ENCODE measurements around the gene PDE2A.

The PDE2A gene

DNA sequence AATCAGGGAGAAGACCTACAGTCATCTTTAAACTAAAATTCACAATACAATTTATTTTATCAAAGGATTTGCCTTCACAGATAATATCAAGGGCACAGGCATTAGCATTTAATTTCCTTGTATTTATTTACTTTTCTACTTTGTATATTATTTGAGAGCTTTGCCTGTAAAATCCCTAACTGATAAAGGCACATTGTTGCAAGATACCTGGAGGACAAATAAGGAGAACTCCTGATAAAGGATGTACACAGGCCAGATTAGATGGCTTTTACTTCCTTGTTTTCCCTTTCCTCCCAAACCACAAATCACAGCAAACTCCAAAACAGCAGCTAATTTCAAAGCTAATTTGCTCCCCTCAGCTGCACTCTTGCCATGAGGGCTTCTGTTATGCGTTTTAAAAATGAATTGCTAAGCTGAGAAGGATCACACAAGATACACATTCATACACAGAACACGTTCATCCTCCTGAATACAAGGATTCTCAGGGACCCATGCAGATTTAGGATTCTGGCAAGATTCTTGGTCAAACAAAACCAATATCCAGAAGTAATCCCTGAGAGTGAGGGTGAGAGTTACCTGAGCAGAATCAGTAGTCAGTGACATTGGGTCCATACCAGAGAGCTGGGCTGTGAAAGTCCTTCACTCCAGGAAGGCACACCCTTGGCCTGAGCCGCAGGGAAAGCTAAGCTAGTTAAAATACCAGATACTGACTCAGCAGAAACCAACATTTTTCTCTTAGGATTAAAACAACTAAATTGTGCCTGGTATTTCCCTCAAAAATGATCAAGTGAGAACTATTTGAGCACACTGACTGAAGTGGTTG, 139.6 kb downstream of the PDE2A start:
- no peak for DNase-seq

DNA sequence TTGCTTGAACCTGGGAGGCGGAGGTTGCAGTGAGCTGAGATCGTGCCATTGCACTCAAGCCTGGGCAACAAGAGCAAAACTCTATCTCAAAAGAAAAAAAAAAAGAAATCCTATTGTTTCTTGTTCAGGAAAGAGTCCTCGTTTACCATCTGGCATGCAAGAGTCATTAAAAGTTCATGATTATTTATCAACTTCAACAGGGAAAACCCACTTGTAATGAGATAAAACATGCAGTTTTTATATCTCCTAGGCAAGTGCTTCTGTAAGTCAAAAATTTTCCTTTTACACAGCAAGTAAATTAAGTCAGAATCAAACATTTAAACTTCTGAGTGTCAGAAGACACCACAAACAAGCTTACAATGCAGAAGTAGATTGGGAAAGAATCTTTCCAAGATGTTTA, 145.2 kb downstream of the PDE2A start:
- no peak for DNase-seq

DNA sequence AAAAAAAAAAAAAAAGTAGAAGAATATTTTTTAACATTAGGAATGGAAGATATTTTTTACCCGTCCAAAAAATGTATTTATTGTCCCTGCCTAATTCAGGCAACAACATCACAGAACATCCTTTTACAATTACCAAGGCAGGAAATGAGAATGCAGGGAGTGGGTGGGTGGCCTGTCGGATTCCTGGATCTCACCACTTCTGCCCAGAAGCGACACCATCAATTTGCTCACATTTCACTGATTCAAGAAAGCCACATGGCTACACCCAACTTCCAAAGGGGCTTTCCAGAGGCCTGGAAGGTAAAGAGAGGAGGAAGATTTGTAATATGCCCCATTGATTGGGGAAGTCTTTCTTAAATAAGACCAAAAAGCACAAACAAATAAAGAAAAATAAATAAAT, 146.1 kb downstream of the PDE2A start:
- DNase-seq: no peak
